ENCODE measurements around the gene LDB3. TPM values are rescaled to one million over a fixed set of nuclear protein-coding genes. Genes with fewer than 3 reads are reported as not detected.

LDB3 gene
- total and polyA plus RNA-seq, 8 donors: 0.14 to 2.1 (median 0.44) TPM

- no peak overlapping the region for H3K27ac ChIP-seq
- TF ChIP-seq CTCF (IDR thresholded peaks at IDR 0.05): peak in 3 of 4 donors; percentile 41 to 47 (median 44)
- intact Hi-C loops (cut with DNase I): loop anchor here in 1 of 3 donors (5.0 kb wide), 1 partner anchor 268 kb away; no protein-coding TSS in a partner anchor
- H3K9me3 ChIP-seq: no peaks in the 10 kb centered on the region
- ATAC-seq (peak; percentile 36 to 75 (median 73)), DNase-seq (peak in 1 of 6 donors; percentile 45), FAIRE-seq (no peak)
- no peak overlapping the region for H3K4me3 ChIP-seq
- 32 to 34% methylated on average over 10 of the region's 10 CpGs for WGBS, 2 donors
- no peaks in the 10 kb centered on the region for H3K27me3 ChIP-seq
- no peaks in the 10 kb centered on the region for H3K4me1 ChIP-seq
- no peaks in the 10 kb centered on the region for H3K36me3 ChIP-seq
Measured at GRCh38 chr10:86693721-86694369, 25.5 kb downstream of the LDB3 start.

- no peaks in the 10 kb centered on the region for H3K27me3 ChIP-seq
- ATAC-seq (peak; percentile 29 to 70 (median 41)), DNase-seq (peak in 4 of 6 donors; percentile 27 to 53 (median 31)), FAIRE-seq (no peak)
- intact Hi-C loops (cut with DNase I): no loop called here
- TF ChIP-seq CTCF (IDR thresholded peaks at IDR 0.05): no peak
- H3K4me3 ChIP-seq: no peak overlapping the region
- no peaks in the 10 kb centered on the region for H3K4me1 ChIP-seq
- H3K27ac ChIP-seq: no peak overlapping the region
- no peaks in the 10 kb centered on the region for H3K9me3 ChIP-seq
- H3K36me3 ChIP-seq: no peaks in the 10 kb centered on the region
- WGBS, 2 donors: 50 to 53% methylated on average over 9 of the region's 9 CpGs
Measured at GRCh38 chr10:86698207-86698940, 30.1 kb downstream of the LDB3 start.

- no peak overlapping the region for H3K4me3 ChIP-seq
- H3K36me3 ChIP-seq: no peaks in the 10 kb centered on the region
- no peak overlapping the region for H3K27ac ChIP-seq
- H3K27me3 ChIP-seq: no peaks in the 10 kb centered on the region
- 94 to 96% methylated on average over 7 of the region's 7 CpGs for WGBS, 2 donors
- H3K9me3 ChIP-seq: no peaks in the 10 kb centered on the region
- FAIRE-seq (no peak), ATAC-seq (no peak), DNase-seq (no peak)
- no peaks in the 10 kb centered on the region for H3K4me1 ChIP-seq
- intact Hi-C loops (cut with DNase I): no loop called here
- no peak for TF ChIP-seq CTCF (IDR thresholded peaks at IDR 0.05)
Measured at GRCh38 chr10:86699125-86699524, 30.8 kb downstream of the LDB3 start.

DNA sequence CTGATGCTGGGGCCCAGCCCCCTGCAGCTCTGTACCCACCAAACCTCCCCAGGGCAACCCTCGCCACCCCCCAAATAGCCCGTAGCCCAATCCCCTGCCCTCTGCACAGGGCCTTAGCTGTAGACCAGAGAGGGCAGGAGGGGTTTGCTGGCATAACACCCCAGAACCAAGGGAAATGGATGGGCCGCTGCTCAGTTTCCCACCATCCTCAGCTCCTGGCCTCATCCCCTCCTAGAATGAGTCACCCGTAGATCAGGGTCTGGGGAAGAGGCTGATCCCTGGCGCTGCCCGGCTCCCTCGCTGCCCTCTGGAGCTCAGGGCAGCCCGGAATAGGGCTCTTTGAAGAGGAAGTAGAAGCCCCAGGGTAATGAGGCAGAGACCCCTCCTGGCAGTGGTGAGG lies 31.2 kb downstream of the LDB3 start:
- no peaks in the 10 kb centered on the region for H3K27me3 ChIP-seq
- no peak for FAIRE-seq
- no peaks in the 10 kb centered on the region for H3K4me1 ChIP-seq
- ATAC-seq: no peak
- no peak overlapping the region for H3K4me3 ChIP-seq
- peak in 1 of 6 donors; percentile 34 for DNase-seq
- H3K27ac ChIP-seq: no peak overlapping the region
- no peak for TF ChIP-seq CTCF (IDR thresholded peaks at IDR 0.05)
- intact Hi-C loops (cut with DNase I): no loop called here
- no peaks in the 10 kb centered on the region for H3K36me3 ChIP-seq
- no peaks in the 10 kb centered on the region for H3K9me3 ChIP-seq
- 93 to 96% methylated on average over 8 of the region's 8 CpGs for WGBS, 2 donors

Measured in pancreas (tissue), 10 donors.